ENCODE data around the gene IL1R1. TPM values are rescaled to one million over a fixed set of nuclear protein-coding genes. Genes with fewer than 3 reads are reported as not detected.

IL1R1 gene
- total RNA-seq, 1 donor from 2014 or later: 49.9 TPM

DNA sequence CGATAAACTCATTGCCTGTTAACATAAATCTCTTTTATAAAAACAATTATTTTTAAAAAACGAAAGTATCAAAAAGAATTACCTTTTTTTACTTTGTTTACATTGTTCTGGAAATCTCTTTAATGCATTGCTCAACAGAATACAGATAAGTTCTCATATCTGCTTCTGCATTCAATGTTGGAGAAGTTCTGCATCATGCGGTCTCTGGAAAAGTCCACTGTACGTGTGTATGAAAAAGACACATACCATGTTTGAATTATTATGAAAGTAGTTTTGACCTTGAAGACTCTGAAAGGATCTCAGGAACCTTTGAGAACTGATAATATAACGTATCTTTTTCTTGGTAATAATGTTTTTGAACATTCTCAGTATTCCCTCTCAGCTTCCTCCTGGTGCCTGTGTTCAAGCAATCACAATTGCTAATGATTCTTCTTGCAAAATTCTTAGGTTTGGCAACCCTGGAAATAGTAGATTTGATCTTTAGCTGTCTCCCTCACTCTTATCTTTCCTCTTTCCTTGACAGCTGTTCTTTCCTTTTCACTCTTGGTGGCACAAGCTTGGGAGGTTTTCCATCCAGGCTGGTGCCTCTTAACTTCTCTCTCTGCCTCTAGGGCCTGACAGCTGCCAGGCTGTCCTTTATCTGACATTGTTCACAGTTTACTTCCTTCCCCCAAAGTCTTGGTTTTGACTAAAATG, 12.4 kb upstream of the IL1R1 start:
- DNase-seq (ENCODE audit: low spot score): no peak
- no peak for ATAC-seq
- intact Hi-C loops (cut with DNase I): no loop called here

DNA sequence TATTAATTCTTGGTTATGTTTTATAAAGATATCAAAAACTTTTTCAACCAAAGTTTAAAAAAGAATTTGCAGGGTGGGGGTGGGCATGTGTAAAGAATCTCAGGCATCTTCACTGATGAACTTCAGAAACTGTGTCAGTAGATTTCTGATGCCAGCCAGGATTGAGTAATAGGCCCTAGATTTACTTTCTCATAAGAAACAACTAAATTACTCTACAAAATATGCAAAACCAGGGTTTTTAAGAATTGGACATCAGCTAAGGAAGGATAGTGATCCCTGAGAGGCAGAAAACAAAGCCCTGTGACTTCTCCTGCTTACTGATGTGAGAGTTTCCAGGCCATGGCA, 11.9 kb upstream of the IL1R1 start:
- intact Hi-C loops (cut with DNase I): no loop called here
- no peak for ATAC-seq

DNA sequence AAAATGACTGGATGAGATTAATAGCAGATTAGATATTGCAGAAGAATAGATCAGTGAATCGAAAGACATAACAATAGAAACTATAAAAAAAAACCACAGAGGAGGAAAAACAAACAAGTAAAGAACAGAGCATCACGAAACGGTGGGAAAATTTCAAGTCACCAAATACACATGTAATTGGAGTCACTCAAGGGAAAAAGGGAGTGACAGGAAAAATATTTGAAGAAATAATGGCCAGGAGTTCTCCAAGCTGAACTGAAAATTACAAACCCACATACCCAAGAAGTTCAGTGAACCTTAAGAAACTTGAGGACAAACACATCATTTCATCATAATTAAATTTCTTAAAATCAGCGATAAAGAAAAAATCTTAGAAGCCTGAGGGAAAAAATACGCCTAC, 11.0 kb upstream of the IL1R1 start:
- intact Hi-C loops (cut with DNase I): no loop called here
- no peak for ATAC-seq
- no peak for DNase-seq (ENCODE audit: low spot score)

More for the DNA sequence above, 11.9 kb upstream of the IL1R1 start:
- DNase-seq (ENCODE audit: low spot score): no peak

DNA sequence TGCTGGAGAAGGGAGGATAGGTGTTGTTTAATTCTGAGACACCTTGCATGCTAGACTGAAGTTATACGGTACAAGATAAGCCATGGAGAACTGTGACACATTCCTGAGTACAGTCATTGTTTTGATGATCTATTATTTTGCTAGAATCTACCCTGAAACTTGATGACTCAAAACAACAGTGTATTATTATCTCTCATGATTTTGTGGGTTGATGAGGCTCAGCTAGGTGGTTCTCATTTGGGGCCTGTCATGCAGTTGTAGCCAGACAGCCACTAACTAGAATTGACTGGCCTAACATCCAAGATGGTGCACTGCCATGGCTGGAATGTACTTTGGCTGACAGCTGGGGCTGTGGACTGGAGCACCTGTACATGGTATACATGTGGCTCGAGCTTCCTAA, 5.4 kb upstream of the IL1R1 start:
- ATAC-seq: no peak

DNA sequence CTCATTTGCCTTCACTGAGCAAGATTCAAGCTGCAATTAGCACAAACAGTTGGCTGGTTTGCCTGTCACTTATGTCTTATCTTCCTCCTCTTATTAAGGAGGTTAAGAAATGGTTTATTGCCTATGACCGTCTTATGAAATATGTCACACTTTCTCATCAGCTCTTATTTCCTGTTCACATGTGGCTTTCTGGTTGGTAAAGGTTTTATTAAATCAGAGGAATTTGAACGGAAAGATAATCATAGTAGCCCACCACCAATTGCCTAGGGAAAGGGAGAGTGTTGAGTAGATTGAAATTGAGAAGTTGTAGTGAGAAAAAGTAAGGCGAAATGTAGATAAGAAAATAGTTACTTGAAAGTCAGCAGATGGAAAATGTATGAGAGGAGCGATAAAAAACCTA, 4.2 kb upstream of the IL1R1 start:
- no peak for DNase-seq (ENCODE audit: low spot score)
- intact Hi-C loops (cut with DNase I): no loop called here
- no peak for ATAC-seq

More for the DNA sequence above, 5.4 kb upstream of the IL1R1 start:
- DNase-seq (ENCODE audit: low spot score): no peak
- intact Hi-C loops (cut with DNase I): no loop called here

DNA sequence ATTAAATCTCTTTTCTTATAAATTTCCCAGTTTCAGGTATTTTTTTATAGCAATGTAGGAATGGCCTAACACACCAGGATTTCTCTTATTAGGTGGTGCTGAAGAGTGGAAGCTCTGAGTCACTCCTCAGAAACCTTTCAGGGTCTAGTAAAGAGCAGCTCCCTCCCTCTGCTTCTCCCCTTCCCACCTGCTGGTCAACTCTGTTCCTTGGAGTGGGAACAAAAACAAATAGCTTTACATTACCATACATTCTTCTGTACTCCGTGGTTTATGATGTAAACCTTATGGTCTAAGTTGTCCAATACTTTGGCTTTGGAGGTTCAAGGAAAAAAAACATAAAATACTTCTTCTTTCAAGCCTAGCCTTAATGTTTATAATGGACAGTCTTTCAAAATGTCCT, 2.7 kb upstream of the IL1R1 start:
- intact Hi-C loops (cut with DNase I): no loop called here
- DNase-seq (ENCODE audit: low spot score): no peak
- no peak for ATAC-seq

DNA sequence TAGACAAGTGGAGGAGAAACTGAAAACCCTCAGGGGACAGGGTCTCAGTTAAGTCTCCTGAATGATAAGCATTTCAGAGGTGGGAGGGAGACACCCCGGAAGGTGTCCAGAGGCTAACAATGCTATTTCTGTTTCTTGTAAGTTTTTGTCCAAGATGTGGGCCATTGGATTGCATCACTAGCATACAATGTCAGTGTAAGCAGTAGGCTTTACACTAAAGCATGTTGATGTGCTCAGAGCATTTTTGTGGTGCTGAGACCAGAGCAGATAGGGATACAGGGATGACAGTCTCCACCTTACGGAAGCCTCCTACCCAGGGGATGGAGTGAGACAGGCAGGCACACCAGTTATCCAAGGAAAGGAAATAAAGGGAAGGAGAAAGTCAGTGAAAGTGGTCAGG, 2.2 kb upstream of the IL1R1 start:
- DNase-seq (ENCODE audit: low spot score) (no peak), ATAC-seq (no peak)
- intact Hi-C loops (cut with DNase I): no loop called here

DNA sequence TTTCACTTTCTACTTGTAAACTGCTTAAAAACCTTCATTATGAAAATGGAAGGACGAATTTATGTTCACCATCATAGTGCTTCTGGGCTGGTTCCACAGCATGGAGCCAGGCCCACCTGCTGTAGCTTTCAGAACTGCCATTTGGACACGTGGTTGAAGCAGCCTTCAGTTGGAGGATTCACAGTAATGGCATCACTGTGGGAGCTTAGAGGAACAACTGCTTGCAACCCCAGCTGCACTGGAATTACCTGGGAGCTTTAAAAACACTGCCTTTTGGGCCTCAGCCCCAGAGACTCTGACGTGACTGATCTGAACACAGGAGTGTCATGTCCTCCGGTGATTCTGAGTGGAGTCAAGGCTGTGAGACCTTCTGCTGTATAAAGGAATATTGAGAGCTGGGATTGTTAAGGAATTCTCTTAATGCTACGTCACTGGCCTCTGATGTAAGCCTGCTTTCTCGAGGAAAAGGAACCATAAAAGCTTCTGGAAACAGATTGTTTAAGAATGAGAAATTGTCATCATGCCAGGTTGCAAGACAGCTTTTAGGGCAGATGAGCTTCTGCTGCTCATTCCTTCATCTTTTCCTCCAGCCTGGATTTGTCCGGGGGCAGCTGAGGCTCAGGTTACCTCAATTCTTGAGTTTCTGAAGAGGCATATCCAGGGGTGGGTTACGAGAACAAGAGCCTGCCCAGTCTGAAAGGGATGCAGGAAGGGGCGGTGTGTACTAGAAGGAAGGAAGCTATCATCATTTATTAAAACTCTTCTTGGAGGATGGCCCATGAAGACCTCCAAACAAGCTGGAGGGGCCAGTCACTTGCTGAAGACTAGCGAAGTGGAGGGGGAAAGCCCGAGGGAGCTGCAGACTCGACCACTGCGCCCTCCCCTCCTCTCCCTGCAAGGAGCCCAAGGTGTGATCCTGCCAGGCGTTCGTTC, 1.3 kb upstream of the IL1R1 start:
- DNase-seq (ENCODE audit: low spot score) (no peak), ATAC-seq (peak; percentile 18)
- intact Hi-C loops (cut with DNase I): no loop called here

DNA sequence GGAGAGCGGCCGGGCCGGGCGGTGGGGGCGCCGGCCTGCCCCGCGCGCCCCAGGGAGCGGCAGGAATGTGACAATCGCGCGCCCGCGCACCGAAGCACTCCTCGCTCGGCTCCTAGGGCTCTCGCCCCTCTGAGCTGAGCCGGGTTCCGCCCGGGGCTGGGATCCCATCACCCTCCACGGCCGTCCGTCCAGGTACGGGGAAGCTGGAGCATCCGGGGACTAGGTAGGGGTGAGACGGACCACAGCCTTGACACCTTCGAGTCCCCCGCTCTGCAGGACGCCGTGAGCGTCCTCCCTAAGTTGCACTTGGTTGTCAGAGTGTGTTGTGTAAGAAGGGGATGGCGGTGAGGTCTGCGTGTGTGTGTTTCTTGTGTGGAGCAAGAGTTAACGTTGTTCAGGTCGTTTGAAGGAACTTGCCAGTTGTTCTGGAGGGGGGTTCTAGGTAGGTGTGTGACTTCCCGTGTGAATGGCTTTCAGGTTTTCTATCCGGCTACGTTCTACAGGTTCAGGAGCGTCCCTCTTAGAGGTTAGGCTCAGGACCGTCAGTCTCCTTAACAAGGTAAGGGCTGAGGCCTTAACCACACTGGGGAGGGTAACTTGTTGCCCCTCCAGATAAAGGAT, 393 bp downstream of the IL1R1 start:
- intact Hi-C loops (cut with DNase I): no loop called here
- DNase-seq (ENCODE audit: low spot score) (no peak), ATAC-seq (peak; percentile 25)

DNA sequence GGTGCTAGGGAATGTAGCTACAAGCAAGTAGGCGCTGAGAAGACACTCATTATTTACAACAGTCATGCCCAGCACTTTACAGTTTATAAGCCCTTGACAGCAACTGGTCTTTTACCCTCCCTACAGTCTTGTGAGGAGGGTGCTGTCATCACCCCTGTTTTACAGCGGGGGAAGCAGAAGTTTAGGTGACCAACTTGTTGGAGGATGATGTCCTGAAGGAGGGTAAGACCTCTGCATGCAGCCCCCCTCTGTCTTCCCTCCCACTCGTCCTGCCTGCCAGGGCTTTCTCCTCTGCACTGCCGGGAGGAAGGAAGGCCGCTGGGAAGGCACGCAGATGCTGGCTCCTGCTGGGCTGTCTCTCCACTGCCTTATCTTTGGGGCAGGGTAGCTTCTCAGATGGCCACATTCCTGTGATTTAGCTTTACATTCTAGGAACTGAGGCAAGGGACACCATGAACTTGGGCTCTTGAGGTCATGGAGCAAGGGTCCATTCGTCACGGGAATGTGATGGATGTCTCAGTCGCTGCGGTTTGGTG, 972 bp downstream of the IL1R1 start:
- intact Hi-C loops (cut with DNase I): no loop called here
- ATAC-seq (peak; percentile 38), DNase-seq (ENCODE audit: low spot score) (no peak)

DNA sequence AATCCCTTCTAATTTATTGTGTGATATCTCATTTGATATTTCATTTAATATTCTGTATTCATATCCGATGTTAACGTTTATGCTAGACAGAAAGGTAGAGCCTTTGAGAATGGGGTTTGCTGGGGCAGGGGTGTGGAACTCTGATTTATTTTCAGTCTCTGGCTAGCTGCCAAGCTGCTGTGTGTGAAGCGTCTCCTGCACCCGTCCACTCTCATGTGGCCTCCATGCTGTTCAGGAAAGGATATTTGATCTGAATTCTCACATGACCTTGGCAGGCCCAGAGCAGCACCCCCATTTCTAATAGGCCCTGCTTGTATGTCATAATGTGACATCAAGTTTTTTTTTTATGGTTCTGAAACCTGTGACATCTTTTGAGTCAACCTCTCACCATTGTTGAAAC, 1.6 kb downstream of the IL1R1 start:
- DNase-seq (ENCODE audit: low spot score) (no peak), ATAC-seq (no peak)
- intact Hi-C loops (cut with DNase I): no loop called here

DNA sequence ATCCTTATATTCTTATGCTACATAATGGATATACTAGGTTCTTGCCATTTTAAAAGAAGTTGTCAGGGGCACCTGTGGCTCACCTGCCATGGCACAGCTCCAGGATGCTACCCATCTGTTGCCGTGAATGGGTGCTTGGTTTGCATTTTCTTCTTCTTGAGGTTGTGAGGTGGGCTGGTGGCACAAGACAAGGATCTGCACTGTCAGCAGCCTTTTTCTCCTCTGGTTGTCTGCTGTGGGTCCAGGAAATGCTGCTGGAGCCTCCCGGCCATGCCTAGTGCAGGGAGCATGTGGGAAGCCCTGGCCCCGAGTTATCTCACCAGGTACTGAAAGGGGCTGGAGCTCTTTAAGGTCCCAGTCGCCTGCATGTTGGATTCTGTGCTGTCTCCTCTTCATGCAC, 2.6 kb downstream of the IL1R1 start:
- no peak for ATAC-seq
- DNase-seq (ENCODE audit: low spot score): no peak
- intact Hi-C loops (cut with DNase I): no loop called here

DNA sequence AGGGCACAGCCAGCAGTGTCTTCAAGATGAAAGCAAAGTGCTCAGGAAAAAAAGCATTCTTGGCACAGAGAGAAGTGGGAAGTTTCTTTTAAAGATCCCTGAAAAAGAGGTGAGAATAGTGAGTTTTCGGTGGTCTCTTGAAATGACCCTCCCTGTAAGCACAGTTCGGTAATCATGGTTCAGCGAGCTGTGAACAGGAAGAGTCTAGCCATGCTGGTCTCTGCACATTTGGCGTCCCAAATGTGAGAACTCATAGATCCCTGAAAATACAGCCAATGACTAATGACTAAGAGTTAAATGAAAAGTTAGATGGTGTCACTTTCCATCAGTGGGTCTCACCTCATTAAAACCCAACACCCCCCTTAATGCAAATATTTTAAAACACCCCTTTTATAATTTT, 3.4 kb downstream of the IL1R1 start:
- no peak for ATAC-seq
- intact Hi-C loops (cut with DNase I): no loop called here
- no peak for DNase-seq (ENCODE audit: low spot score)

DNA sequence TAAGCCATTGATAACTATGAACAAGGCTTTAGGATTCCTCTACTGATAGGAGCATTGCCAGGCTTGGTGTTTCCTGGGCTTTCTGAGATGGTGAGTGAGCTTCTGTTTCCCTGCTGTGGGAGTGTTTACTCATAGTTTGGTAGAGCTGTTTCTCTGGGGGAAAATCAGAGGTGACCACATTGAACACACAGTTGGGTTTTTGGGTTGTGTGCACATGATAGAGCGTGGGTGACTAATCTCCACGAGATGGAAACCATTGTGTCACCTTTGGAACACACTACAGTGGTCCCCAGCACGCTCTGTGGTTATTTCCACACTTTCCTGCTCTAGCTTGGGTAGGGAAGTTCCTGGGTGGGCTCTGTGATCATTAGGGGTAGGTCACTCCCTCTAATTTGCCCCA, 5.4 kb downstream of the IL1R1 start:
- intact Hi-C loops (cut with DNase I): no loop called here
- ATAC-seq: no peak
- DNase-seq (ENCODE audit: low spot score): no peak

DNA sequence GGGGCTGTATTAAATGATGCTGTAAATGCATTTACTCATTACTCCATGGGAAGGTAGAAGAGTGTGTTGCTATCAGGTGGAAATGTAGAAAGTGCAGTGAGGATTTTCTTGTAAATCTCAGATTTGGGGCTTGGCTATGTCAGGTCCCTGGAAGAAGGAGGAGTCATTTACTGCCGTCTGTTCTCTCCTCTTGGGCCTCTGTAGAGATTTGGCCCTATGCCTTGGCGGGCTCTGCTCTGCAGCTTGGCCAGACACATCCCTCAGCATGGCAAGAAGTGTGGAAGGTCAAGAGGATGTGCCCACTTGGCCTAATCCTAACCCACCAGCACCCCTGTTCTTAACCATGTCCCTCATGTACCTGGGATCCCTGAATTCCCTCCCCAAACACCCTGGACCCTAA, 6.7 kb downstream of the IL1R1 start:
- ATAC-seq (no peak), DNase-seq (ENCODE audit: low spot score) (no peak)
- intact Hi-C loops (cut with DNase I): no loop called here

DNA sequence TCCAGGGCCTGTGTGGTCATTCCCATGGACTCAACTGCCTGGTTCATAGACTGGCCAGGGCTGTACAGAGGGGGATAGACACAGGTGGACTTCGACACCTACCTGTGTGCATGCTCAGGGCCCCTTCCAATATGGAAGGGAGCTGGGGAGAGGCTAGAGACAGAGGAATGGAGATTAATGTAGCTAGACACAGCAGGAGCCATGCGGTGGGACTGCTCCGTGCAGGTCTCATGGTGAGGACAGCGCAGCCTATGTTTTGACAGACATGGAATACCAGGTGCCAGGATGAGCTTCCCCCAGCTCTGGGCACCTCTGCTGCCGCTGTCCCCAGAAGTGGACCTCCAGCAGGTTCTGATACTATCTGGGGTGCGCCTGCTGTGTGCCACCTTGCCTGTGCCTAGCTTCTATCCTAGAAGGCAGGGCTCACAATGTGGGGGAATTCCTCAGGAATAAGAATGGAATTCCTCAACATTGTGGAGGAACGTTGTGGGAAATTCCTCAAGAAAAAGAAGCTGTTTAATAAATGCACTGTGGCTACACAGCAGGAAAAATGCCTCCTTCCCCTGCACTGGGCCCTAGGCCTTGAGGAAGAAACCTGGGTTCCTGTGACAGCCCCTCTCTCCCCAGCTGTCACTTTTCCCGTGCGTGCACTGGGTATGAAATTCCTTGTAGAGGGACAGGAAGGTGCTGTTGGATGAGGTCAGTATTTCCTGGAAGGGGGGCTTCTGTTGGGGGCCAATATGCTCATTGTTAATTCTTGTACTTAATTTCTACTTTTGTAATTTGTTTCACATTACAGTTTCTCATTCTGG, 7.3 kb downstream of the IL1R1 start:
- no peak for ATAC-seq
- DNase-seq (ENCODE audit: low spot score): no peak
- intact Hi-C loops (cut with DNase I): no loop called here

DNA sequence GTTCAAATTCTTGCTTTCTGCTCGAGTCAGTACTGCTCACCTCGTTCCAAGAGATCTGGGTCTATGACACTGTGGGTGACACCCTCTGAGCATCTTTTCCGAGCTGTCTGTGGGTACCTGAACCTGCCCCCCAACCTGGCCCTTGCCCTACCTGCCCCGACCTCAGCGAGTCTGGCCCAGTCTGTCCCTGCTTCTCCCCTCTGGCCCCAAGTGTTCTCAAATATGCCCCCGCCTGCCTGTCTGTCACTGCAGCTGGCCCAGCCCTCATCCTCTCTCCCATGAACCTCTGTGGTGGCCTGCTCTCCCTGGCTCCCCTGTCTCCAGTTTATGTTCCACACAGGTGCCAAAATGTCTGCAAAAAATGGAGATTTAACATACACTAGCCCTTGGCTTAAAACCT, 11.8 kb downstream of the IL1R1 start:
- intact Hi-C loops (cut with DNase I): no loop called here
- ATAC-seq (no peak), DNase-seq (ENCODE audit: low spot score) (no peak)

DNA sequence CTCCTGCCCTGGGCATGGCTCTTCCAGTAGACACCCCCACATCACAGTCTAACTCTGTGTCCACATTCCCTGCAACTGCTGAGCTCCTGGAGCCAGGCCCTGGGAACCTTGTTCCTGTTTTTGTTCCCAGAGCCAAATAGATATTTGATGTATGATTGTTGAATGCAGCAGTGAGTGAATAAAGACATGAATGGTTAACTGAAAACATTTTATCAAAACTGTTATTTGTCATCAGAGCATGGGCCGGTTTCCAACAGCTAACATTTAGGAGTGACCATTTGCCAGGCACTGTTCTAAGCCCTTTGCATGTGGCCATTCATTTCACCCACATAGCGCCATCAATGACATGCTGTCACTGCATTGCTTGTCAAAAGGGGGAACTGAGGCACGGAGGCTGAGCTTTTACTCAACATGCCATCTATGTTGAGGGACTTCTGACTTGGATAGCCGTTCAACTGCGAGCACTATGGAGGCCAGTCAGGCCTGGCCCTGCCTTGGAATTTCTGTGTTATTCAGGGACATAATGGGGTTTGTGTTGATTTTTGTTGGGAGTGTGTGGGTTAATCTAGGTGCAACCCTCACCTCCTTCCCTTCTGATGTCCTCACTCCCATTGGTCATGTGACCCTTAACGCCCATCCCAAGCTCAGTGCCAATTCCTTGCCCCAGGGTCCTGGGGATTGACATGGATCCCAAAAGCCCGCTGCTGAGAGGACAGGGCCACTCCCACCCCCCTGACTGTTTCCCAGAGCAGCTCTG, 12.6 kb downstream of the IL1R1 start:
- peak; percentile 42 for DNase-seq (ENCODE audit: low spot score)
- intact Hi-C loops (cut with DNase I): no loop called here
- no peak for ATAC-seq

Measured in sciatic nerve (tissue), 2 donors.